Fibroblast of lung (primary cell): ENCODE data around the gene MFN2. TPM values are rescaled to one million over a fixed set of nuclear protein-coding genes. Genes with fewer than 3 reads are reported as not detected.

ENCODE experiments used
- DNase-seq, 2 donors: peaks; one replicate each; pipeline versions ENCODE4 v3.0.0 to v3.0.0-alpha.2; 2010; ENCODE audit warnings: low read depth in 2 of 2
- H2AFZ ChIP-seq: 2 replicates; pipeline ENCODE4 v1.5.1; 2012; ENCODE audit warnings: low read length, control low read depth, inconsistent platforms
- H3K27ac ChIP-seq: 2 replicates; pipeline ENCODE4 v1.5.1; 2011; ENCODE audit warnings: low read length, control low read depth; ENCODE audit not compliant: insufficient read depth
- H3K27me3 ChIP-seq: 2 replicates; pipeline ENCODE4 v1.5.1; 2011; ENCODE audit warnings: mild to moderate bottlenecking, low read length; ENCODE audit not compliant: control insufficient read depth, insufficient read depth
- H3K36me3 ChIP-seq: 2 replicates; pipeline ENCODE4 v1.5.1; 2011; ENCODE audit warnings: low read length; ENCODE audit not compliant: control insufficient read depth, insufficient read depth
- H3K4me1 ChIP-seq: 2 replicates; pipeline ENCODE4 v1.5.1; 2011; ENCODE audit warnings: low read length; ENCODE audit not compliant: control insufficient read depth, insufficient read depth; ENCODE audit errors: extremely low read depth
- H3K4me2 ChIP-seq: 2 replicates; pipeline ENCODE4 v1.5.1; 2011; ENCODE audit warnings: low read length, control low read depth; ENCODE audit not compliant: insufficient read depth; ENCODE audit errors: extremely low read depth
- H3K4me3 ChIP-seq, 4 experiments: fragments of 200-600 bp in 1 of 4; sonication (generic) in 1 of 4; replicated peaks in 1 of 4; 2 replicates each; pipeline ENCODE4 v1.5.1; 2011 to 2016; ENCODE audit warnings: low read length in 4 of 4, low read depth in 3 of 4, mild to moderate bottlenecking in 3 of 4, control low read depth in 2 of 4, inconsistent platforms in 1 of 4, mixed read lengths in 1 of 4; ENCODE audit not compliant: insufficient read depth in 1 of 4; ENCODE audit errors: control extremely low read depth in 1 of 4
- H3K79me2 ChIP-seq: 2 replicates; pipeline ENCODE4 v1.5.1; 2012; ENCODE audit warnings: mild to moderate bottlenecking, low read length, inconsistent platforms; ENCODE audit not compliant: control insufficient read depth, insufficient read depth
- H3K9ac ChIP-seq: 2 replicates; pipeline ENCODE4 v1.5.1; 2011; ENCODE audit warnings: mild to moderate bottlenecking, low read length, control low read depth; ENCODE audit not compliant: insufficient read depth
- H3K9me3 ChIP-seq: 2 replicates; pipeline ENCODE4 v1.5.1; 2012; ENCODE audit warnings: low read depth, low read length; ENCODE audit not compliant: control insufficient read depth, insufficient read depth
- H4K20me1 ChIP-seq: 2 replicates; pipeline ENCODE4 v1.5.1; 2011; ENCODE audit warnings: low read length; ENCODE audit not compliant: control insufficient read depth, insufficient read depth; ENCODE audit errors: extremely low read depth
- CTCF ChIP-seq, 2 donors: IDR thresholded peaks in 1 of 2; conservative IDR thresholded peaks in 1 of 2; 1 replicate in 1 of 2; 2 replicates in 1 of 2; pipeline ENCODE4 v1.5.1; 2011 to 2012; ENCODE audit warnings: low read length in 2 of 2, control low read depth in 1 of 2, inconsistent platforms in 1 of 2, low read depth in 1 of 2, mild to moderate bottlenecking in 1 of 2
- EZH2 ChIP-seq: IDR thresholded peaks from 2 replicates; pipeline ENCODE4 v1.5.1; 2012; ENCODE audit warnings: low read length, control low read depth, mild to moderate bottlenecking; ENCODE audit errors: missing control alignments
- polyA plus RNA-seq, 2 donors: library from polyadenylated mRNA; depleted of rRNA in 1 of 2; stranded (reverse) in 1 of 2; unstranded in 1 of 2; fragments of >200 nt; gene quantifications; 2 replicates each; pipeline ENCODE4 v1.2.1, GENCODE V29; 2011 to 2012; ENCODE audit warnings: missing spikeins in 1 of 2
- total RNA-seq: library from RNA; depleted of rRNA; stranded (reverse); fragments of >200 nt; gene quantifications from 2 replicates; pipeline ENCODE4 v1.2.1, GENCODE V29; 2014

Gene MFN2
- total and polyA plus RNA-seq, 2 donors (not counting 1 experiment from before 2014, with no cell fraction given), result 50.6 to 52.5 TPM

- Histone ChIP-seq H3K4me2 (no peak overlapping the region), H3K9me3 (no peaks in the 10 kb centered on the region), H3K27ac (no peak overlapping the region), H3K79me2 (no peaks in the 10 kb centered on the region), H3K4me3 (no peak overlapping the region), H3K36me3 (peaks cover 21% of the 10 kb centered on the region), H3K9ac (no peak overlapping the region), H3K4me1 (no peaks in the 10 kb centered on the region), H3K27me3 (no peaks in the 10 kb centered on the region), H2AFZ (no peak overlapping the region), H4K20me1 (no peaks in the 10 kb centered on the region)
- no peak for DNase-seq
- TF ChIP-seq EZH2 (no peak), CTCF (conservative IDR thresholded peaks at IDR 0.05 in 1 of 2, IDR thresholded peaks at IDR 0.05 in 1 of 2; ENCODE audit: low read depth in 1 of 2, low read length in 2 of 2) (no peak)
These were observed 32.5 kb downstream of the MFN2 start for GRCh38 chr1:12012560-12013316.

- Histone ChIP-seq H3K4me1 (no peaks in the 10 kb centered on the region), H3K9me3 (no peaks in the 10 kb centered on the region), H3K27ac (no peak overlapping the region), H3K36me3 (peaks cover 19% of the 10 kb centered on the region), H3K27me3 (no peaks in the 10 kb centered on the region), H2AFZ (no peak overlapping the region), H4K20me1 (no peaks in the 10 kb centered on the region), H3K4me3 (no peak overlapping the region), H3K4me2 (no peak overlapping the region), H3K9ac (no peak overlapping the region), H3K79me2 (no peaks in the 10 kb centered on the region)
- DNase-seq, result peak in 1 of 2 donors; percentile 70
- TF ChIP-seq CTCF (conservative IDR thresholded peaks at IDR 0.05 in 1 of 2, IDR thresholded peaks at IDR 0.05 in 1 of 2; ENCODE audit: low read depth in 1 of 2, low read length in 2 of 2) (no peak), EZH2 (no peak)
These were observed 34.1 kb downstream of the MFN2 start for GRCh38 chr1:12014141-12014991.

GRCh38 chr1:12015001-12015491 is 34.8 kb downstream of the MFN2 start:
- Histone ChIP-seq H3K27ac (no peak overlapping the region), H2AFZ (no peak overlapping the region), H3K4me1 (no peaks in the 10 kb centered on the region), H3K9me3 (no peaks in the 10 kb centered on the region), H4K20me1 (no peaks in the 10 kb centered on the region), H3K27me3 (no peaks in the 10 kb centered on the region), H3K4me2 (no peak overlapping the region), H3K4me3 (no peak overlapping the region), H3K9ac (no peak overlapping the region), H3K79me2 (peaks cover 3% of the 10 kb centered on the region), H3K36me3 (peaks cover 18% of the 10 kb centered on the region)
- no peak for TF ChIP-seq EZH2
- TF ChIP-seq CTCF (conservative IDR thresholded peaks at IDR 0.05 in 1 of 2, IDR thresholded peaks at IDR 0.05 in 1 of 2; ENCODE audit: low read depth in 1 of 2, low read length in 2 of 2), result no peak
- DNase-seq, result peak in 1 of 2 donors; percentile 72
